GM13976 (cell line): ENCODE measurements around the gene BTBD16.

ENCODE experiments used
- DNase-seq: peaks from one replicate; pipeline ENCODE4 v3.0.0; 2012; ENCODE audit warnings: low spot score
- in situ Hi-C: fragments of 300-500 bp; cut with MboI; formaldehyde crosslinking; loops from one replicate; pipeline ENCODE4 v1.12.0; 2022; ENCODE audit warnings: low sequenced_read_pairs, mixed read lengths, inconsistent platforms; ENCODE audit not compliant: unreplicated experiment
- TF ChIP-seq, protein P1 (sequence below): IDR thresholded peaks from 2 replicates; pipeline ENCODE4 v1.5.1; 2012; ENCODE audit warnings: borderline replicate concordance, mild to moderate bottlenecking; ENCODE audit not compliant: insufficient read depth; ENCODE audit errors: extremely low read depth, missing control alignments, control extremely low read depth

BTBD16 gene

DNA sequence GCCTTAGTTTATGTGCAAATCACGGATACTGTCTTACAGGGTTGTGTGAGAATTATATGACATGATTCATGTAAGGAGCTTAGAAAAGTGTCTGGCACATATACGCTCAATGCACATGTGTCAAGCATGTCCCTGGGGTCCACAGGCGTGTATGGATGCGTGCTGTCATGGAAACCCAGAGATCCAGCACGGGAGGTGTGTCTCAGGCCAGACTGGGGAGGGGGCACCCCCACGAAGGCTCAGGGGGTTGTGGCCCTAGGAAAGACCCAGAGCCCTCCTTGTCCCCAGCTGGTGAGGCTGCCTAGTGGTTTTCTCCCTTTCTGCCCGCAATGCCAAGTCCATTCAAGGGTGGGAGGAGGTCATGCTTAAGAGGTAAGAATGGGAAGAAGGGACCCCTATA is 9.1 kb downstream of the BTBD16 start:
- in situ Hi-C loops = loop anchor here (25.0 kb wide), 1 partner anchor 282 kb away; the partner anchor contains the start of gene DMBT1
- DNase-seq = no peak
- TF ChIP-seq, protein P1, sequence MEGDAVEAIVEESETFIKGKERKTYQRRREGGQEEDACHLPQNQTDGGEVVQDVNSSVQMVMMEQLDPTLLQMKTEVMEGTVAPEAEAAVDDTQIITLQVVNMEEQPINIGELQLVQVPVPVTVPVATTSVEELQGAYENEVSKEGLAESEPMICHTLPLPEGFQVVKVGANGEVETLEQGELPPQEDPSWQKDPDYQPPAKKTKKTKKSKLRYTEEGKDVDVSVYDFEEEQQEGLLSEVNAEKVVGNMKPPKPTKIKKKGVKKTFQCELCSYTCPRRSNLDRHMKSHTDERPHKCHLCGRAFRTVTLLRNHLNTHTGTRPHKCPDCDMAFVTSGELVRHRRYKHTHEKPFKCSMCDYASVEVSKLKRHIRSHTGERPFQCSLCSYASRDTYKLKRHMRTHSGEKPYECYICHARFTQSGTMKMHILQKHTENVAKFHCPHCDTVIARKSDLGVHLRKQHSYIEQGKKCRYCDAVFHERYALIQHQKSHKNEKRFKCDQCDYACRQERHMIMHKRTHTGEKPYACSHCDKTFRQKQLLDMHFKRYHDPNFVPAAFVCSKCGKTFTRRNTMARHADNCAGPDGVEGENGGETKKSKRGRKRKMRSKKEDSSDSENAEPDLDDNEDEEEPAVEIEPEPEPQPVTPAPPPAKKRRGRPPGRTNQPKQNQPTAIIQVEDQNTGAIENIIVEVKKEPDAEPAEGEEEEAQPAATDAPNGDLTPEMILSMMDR = no peak

DNA sequence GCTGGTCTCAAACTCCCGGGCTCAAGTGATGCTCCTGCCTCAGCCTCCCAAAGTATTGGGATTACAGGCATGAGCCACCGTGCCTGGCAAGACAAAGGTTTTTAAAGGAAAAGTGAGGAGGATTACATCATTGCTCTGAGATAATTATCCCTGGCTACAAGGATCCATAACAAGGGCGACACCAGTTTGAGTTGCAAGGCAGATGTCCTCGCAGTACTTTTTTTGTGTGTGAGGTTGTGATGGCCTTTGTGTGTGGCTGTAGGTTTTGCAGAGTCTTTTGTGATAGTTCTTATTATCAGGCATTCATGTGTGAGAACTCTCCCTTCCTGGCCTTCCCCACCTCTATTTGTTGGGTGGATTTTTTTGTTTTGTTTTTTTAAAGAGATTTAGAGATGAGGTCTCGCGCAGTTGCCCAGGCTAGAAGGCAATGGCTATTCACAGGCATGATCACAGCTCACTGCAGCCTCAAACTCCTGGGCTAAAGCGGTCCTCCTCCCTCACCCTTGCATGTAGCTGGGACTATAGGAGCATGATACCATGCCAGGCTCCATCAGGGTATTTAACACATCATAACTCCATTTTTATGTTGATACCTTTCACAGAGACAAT is 10.0 kb downstream of the BTBD16 start:
- no peak for DNase-seq
- TF ChIP-seq, protein P1 = no peak
- in situ Hi-C loops = loop anchor here (25.0 kb wide), 1 partner anchor 281 kb away; the partner anchor contains the start of gene DMBT1

DNA sequence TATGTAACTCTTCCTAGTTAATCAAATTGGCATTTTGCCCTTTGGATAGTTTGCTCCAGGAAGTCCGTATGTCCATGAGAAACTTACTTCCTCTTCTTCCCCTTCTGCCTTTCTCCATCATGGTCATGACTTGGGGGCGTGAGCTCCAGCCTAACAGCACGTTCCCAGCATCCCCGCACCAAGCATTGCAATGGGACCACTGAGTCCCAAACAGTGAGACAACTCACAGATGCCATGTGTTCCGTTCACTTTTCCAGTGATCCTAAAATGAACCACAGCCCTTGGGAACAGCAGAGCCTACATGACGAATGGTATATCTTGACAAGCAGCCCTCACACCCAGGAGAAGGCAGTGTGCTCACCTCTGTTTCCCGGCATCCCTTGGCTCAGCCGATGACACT is 10.7 kb downstream of the BTBD16 start:
- TF ChIP-seq, protein P1 = no peak
- in situ Hi-C loops = loop anchor here (25.0 kb wide), 1 partner anchor 281 kb away; the partner anchor contains the start of gene DMBT1

DNA sequence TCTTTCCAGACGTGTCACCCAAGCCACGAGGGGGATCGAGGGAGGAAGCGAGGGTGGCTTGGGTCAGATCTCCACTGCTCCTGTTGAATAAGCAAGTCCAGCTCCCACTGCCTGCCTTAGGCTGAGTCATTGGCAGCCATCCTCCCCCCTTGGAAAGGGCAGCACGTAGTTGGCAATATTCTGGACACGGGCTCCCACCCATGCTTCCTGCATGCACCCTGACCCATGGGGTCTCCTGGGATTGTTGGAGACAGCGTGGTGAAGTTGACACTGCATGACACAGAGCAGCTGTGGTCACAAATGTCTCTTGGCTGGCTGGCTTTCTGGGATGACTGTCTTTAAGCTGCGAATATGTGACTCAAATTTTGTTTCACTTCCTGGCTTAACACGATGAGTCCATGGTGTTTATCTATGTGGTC is 11.2 kb downstream of the BTBD16 start:
- DNase-seq = no peak
- in situ Hi-C loops = loop anchor here (25.0 kb wide), 1 partner anchor 280 kb away; the partner anchor contains the start of gene DMBT1
- TF ChIP-seq, protein P1 = no peak

More for the DNA sequence above, 10.7 kb downstream of the BTBD16 start:
- no peak for DNase-seq

DNA sequence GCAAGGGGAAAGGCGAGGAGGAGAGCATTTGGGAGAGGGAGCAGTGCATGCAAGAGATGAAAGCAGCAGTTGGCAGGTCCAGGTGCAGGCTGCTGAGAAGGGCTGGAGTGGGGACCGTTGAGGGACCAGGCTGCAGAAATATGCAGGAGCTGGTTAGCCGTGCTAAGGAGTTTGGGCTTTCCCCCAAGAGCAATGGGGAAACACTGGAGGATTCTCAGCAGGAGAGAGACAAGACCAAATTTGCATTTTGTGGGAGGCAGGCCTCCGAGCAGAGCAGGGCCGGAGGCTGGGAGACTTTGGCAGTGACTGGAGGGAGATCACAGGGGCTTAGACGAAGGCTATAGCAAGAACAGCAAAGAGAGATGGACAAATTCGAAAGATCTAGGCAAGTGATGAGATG is 11.8 kb downstream of the BTBD16 start:
- in situ Hi-C loops = loop anchor here (25.0 kb wide), 1 partner anchor 279 kb away; the partner anchor contains the start of gene DMBT1
- no peak for DNase-seq
- TF ChIP-seq, protein P1 = no peak

DNA sequence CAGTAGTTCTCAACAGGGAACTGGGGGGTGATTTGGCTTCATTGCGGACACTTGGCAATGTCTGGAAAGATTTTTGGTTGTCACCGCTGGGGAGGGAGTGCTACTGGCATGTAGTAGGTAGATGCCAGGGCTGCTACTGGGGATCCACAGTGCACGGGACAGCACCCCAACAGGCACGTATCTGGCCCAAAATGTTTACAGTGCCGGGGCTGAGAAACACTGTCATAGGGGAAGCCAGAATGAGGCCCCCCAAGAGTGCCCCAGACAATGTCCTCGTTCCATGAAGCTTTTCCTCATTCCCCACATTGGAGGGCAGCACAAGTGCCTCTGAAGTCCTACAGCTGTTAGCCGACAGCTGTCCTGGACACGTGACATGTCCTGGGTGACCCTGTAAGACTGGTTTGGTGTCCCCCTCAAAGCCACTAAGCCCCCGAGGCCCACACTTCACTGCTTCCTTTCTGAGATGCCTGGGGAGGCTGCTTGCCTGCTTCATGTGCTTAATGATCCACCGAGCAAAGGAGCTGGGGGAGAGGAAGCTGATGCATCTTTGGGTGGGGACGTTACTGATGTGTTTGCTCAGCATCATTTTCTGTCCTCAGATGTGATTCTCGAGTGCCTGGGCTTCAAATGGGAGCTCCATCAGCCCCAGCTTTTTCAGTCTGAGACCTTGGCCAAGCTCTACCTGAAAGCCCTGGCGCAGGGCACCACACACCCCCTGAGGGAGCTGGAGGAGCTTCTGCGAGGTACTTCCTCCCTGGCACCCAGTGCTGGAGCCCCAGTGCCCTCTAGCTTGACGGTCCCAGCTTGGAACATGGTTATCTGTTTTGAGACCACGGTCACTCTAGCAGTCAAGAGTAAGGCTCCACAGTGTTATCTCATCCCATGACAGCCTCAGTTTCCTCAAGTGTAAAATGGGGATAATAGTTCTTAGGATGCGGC is 14.7 kb downstream of the BTBD16 start:
- TF ChIP-seq, protein P1 = no peak
- in situ Hi-C loops = loop anchor here (25.0 kb wide), 1 partner anchor 277 kb away; the partner anchor contains the start of gene DMBT1
- no peak for DNase-seq
